Measurements from ENCODE around the gene TIMM44.

DNA sequence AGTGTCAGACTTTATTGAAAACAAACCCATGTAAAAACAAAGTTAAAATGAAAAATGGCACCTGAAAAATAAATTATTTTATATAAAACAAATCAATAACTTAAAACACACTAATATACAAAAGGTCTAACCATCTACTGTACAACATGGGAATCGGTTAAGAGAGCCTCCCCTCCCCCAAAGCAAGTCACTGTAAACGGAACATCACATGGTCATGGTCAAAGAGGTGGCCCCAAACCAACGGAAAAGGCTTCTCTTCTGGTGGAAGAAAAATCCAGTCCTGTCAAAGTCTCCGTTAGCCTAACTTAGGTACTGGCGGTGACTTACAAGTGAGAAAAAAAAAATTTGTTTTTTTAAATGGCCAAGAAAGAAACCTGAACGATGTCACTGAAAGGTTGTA, 15.7 kb upstream of the TIMM44 start:
- TF ChIP-seq CTCF (conservative IDR thresholded peaks at IDR 0.05; ENCODE audit: low read length) (no peak), EZH2phosphoT487 (IDR thresholded peaks at IDR 0.05; ENCODE audit: borderline replicate concordance, low read depth, low read length) (no peak)

Measured in OCI-LY7 (cell line).